DLD1 (cell line): ENCODE data around the gene KLHDC4.
"Not testable (repeated sequence)": the region's sequence is repeated elsewhere in the genome, so short reads cannot be mapped to it uniquely, and the experiment has no call there.

Experiments used
- in situ Hi-C: cut with HindIII; loops from 2 replicates; pipeline ENCODE4 v1.10.0; 2017; ENCODE audit warnings: low sequenced_read_pairs

KLHDC4 gene

DNA sequence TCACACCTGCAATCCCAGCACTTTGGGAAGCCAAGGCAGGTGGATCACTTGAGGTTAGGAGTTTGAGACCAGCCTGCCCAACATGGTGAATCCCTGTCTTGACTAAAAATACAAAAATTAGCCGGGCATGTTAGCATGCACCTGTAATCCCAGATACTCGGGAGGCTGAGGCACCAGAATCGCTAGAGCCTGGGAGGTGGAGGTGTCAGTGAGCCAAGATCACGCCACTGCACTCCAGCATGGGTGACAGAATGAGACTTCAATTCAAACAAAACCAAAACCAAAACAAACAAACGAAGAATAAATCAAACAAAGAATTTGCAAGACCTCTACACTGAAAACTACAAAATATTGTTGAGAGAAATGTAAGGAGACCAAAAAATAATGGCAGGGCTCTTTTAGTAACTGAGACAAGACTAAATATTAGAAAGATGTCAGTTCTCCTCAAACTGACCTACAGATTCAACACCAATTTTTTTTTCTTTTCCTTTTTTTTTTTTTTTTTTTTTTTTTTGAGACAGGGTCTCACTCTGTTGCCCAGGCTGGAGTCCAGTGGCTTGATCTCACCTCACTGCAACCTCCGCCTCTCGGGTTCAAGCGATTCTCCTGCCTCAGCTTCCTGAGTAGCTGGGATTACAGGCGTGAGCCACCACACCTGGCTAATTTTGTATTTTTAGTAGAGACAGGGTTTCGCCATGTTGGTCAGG, 23.1 kb upstream of the KLHDC4 start:
- in situ Hi-C loops, result not testable (repeated sequence)

DNA sequence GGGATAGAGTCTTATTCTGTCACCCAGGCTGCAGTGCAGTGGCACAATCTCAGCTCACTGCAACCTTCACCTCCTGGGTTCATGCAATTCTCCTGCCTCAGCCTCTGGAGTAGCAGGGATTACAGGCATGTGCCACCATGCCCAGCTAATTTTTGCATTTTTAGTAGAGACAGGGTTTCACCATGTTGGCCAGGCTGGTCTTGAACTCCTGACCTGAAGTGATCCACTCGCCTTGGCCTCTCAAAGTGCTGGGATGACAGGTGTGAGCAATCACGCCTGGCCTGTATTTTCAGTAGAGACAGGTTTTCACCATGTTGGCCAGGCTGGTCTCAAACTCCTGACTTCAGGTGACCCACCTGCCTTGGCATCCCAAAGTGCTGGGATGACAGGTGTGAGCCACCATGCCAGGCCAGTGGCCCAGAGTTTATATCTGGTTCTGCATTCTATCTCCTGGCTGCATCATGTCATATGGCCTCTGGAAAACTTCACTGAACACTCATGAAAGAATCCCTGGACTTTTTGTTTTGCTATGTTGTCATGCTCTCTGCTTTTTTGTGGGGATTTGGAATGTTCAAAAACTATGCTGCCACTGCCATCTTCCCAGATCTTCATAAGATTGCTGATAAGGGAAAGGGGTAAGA, 21.8 kb upstream of the KLHDC4 start:
- in situ Hi-C loops, result not testable (repeated sequence)

DNA sequence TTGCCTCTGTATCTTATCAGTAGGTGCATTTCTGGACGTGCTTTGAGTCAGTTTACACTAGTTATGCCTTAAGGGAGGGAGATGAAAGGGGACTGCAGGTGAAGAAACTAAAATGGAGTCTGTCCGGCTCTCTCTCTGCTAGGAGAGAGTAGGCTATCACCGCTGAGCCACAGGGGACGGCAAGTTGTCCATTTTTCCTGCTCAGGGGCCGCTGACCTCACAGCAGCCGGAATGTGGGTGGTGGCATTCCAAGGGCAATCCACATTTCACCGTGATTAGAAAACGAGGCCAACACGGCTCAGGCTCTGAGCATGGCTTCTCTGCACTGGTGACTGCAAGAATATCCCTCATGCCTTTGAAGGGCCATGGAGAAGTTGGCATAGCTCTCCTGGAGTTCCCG, 19.0 kb upstream of the KLHDC4 start:
- in situ Hi-C loops, result no loop called here

DNA sequence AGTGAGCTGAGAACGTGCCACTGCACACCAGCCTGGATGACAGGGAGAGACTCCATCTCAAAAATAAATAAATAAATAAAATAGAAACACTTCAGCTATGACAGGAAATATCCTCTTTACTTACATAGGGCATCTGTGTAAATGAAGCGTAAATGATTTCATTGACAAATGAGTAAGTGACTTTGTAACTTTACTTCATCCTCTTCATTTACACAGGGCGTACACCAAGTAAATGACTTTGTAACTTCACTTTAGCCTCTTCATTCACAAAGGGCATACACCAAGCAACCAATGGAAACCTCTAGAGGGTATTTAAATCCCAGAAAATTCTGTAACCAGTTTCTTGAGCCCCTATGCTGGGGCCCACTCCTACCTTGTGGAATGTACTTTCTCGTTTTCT, 16.2 kb upstream of the KLHDC4 start:
- in situ Hi-C loops, result no loop called here

DNA sequence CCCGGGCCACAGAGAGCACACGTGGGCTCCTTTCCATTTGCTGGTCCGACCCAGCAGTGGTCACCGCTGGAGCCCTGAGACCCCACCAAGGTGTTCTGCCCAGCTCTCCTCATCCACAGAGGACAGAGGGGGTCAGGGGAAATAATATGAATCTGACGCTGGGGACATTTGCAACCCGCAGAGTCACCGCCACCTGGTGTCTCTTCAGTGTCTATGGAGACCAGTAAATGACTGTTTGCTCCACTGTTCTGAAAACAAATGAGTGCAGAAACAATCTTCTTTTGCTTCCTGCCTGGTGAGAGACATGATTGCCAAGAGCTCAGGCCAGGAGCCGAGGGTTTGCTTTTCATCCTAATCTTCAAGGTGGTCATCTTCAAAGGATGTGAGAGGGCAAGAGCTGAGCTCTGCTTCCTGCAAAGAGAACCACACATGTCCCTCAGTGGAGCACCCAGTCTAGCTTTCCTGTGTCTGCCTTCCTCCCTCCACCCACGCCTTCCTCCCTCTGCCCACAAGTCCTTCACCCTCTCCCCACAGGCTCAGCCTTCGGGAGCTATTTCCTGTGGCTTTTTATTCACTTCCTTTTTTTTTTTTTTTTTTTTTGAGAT, 14.7 kb upstream of the KLHDC4 start:
- in situ Hi-C loops, result no loop called here

DNA sequence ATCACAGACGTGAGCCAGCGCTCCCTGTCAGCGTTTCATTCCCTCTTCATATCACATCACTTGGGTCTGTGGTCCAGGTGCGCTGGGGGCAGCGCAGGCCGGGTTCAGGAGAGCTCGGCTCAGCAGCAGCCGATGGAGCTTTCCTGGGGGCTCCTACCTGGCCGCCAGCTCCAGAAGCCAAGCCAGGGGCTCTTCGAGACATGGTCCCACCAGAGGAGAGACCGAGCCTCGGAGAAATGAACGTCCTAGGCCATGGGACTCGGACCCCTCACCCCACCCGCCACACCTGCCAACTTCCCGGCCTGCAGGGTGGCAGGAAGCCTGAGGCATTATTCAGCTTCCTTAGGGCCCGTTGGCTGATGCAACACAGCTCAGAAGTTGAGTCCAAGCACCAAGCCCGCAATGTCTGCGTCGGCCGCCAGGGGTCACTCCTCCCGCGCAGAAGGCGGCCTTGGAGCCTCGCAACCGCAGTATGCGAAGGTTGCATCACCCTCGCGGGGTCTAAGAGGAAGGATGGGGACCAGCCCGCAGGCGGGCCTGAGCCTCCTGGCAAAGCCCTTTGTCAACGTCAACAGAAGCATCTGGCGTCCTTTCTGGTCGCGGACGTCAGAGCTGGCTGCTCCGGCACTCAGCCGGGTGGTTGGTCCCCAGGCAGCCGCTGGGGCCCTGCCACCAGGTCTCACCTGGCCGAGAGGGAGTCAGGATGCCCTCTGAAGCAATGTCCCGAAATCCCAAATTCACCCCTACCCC, 13.2 kb upstream of the KLHDC4 start:
- in situ Hi-C loops, result no loop called here

DNA sequence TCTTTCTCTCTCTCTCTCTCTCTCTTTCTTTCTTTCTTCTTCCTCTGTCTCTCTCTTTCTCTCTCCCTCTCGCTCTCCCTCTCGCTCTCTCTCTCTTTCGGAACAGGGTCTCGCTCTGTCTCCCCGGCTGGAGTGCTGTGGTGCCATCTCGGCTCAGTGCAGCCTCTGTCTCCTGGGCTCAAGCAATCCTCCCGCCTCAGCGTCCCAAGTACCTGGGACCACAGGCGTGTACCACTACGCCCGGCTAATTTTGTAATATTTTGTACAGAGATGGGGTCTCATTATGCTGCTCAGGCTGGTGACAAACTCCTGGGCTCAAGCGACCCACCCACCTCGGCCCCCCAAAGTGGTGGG, 12.7 kb upstream of the KLHDC4 start:
- in situ Hi-C loops, result no loop called here

DNA sequence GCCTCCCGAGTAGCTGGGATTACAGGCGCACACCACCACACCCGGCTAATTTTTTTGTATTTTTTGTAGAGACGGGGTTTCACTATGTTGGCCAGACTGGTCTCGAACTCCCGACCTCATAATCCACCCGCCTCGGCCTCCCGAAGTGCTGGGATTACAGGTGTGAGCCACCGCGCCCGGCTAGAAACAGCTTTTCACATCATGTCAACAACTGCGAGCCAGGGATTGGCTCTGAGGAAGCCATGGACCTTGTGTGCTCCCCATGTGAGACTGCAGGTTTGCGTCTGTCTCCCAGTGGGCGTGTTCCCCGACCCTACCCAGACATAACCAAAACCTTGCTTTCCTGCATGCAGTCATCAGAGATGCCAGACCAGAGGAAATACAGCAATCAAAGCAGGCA, 8.1 kb upstream of the KLHDC4 start:
- in situ Hi-C loops, result not testable (repeated sequence)

DNA sequence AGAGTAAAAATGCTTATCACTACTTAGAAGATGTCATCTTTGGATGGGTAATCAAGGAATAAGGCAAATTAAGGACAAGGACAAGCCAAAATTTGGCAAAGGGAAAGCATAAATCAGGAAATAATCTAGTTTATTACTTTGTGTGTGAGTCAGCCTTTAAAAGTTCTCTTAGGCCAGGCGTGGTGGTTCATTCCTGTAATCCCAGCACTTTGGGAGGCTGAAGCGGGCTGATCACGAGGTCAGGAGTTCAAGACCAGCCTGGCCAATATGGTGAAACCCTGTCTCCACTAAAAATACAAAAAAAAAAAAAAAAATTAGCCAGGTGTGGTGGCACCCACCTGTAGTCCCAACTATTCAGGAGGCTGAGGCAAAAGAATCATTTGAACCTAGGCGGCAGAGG, 1.7 kb upstream of the KLHDC4 start:
- in situ Hi-C loops, result not testable (repeated sequence)

DNA sequence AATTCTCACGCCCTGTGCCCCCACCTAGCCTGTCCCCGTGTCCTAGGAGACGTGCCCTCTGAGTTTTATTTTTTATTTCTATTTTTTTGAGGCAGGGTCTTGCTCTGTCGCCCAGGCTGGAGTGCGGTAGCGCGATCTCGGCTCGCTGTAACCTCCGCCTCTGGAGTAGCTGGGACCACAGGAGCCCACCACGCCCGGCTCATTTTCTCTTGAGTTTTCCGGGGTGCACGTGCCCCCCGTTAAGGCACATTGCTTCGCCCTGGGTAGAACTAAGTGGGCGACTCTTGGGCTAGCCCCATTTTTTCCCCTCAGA, 655 bp upstream of the KLHDC4 start:
- in situ Hi-C loops, result no loop called here

DNA sequence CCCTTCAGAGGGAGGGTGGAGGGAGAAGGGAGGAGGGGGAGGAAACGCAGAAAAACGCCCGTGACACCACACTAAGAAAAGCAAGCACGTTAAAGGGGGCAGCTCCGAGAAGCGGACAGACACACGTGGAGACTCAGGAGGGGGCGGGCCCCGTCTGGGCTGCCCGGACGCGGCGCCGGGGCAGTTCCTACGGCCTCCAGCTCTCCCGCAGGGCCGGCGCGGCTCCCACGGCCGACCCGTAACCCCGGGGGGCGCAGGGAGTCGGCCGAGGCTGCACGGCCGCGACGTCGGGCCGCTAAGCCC, 362 bp downstream of the KLHDC4 start:
- in situ Hi-C loops, result no loop called here

DNA sequence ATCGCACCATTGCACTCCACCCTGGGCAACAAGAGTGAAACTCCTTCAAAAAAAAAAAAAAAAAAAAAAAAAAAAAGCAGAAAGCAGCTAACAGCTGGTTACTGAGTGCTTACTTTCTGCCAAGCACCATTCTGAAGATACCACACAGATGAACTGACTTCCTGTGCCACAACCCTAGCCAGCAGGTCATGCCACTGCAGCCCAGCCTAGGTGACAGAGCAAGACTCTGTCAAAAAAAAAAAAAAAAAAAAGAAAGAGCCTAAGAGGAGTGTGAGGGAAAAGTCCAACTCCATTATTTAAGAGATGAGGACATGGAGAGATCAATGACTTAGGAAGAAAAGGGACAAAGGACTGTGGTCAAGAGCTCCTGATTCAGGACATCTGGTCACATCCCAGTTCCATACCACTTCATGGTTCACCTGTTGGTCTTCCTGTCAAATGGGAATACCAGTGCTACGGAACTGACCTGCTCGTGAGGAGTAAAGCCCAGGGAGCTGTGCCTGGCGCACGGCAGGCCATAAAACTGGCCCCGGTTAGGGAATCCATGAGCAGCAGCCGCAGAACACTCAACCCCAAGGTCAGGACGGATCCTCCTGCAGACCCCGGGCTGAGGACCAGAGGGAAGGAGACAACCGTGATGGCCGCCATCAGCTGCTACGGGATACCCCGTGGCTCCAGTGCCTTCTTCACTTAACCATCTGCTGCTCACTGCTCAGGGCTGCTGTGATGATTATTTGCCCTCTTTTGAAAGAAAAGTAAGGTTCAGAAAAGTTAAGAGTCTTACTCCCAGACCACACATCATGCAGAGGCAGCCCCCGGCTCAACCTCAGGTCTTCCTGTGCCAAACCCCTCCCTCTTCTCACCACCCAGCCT, 950 bp downstream of the KLHDC4 start:
- in situ Hi-C loops, result no loop called here

DNA sequence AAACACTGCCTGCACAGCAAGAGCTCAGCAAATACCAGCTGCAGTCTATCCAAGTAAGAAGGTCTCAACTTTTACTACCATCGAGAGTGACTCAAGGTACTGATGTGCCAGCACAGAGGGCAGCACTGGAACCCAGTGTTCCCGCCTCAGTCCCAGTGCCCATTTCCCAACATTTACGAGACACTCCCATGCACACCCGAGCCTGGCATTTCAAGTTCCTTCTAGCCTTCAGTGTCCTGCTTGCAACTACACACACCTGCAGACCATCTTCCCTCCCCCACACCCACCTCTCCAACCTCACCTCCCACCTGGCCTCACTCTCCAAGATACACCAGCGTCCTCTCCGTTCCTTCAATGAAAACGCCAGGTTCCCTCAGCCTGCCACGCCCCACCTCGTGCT, 3.2 kb downstream of the KLHDC4 start:
- in situ Hi-C loops, result no loop called here

DNA sequence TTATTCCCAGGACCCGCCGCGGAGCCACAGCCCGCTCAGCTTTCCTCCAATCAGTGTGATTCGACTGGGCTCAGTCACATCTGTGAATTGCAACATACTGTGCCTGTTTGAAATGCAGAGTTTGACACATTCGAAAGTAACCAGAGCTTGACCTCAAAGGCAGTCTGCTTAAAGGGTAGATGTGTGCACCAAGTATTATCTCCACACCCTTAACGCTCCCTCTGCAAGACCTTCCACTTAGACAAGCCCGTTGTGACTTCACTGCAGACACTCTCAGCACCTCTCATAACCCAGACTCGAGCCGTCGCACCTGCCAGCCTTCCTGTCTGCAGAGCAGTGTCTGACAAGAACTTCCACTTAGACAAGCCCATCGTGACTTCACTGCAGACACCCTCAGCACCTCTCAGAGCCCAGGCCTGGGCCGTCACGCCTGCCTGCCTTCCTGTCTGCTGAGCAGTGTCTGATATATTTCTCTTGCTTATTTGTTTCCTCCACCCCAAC, 3.7 kb downstream of the KLHDC4 start:
- in situ Hi-C loops, result no loop called here

DNA sequence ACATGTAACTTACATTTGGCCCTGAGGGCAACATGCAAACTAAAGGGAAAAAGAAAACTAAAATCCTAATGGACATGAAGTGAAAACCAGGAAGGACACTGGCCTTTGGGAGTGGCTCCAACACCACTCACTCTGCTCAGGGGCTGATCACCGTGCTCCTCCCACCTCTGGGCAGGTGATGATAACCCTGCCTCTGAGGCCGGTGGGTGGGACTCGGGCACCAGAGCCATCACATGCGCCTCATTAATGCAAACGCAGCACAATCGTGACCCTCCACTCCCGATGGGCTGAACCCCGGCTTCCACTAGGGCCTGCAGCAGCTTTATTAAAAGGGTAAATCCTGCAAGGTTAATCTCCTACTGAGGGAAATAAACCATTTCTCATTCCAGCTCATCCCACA, 4.7 kb downstream of the KLHDC4 start:
- in situ Hi-C loops, result no loop called here

DNA sequence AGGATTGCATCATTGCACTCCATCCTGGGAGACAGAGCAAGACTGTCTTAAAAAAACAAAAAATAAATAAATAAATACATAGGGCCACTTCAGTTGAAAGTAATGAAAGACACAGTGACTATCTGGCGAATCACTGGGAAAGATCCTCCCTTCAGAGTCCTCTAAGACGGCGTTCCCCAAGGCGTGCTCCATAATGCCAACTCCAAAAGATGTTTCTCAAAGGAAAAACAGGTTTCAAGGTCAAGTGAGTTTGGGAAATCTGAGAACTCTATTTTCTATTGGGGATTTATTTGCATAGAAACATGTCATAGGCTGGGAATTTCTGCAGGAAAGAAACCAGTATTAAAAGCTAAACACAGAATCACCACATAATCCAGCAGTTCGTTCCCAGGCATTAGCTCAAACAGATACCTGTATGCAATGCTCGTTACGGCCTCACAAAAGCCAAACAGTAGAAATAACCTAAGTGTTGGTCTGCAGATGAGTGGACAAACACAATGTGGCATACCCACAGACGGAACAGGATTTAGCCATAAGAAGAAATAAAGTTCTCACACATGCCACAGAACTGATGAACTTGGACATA, 7.9 kb downstream of the KLHDC4 start:
- in situ Hi-C loops, result no loop called here

DNA sequence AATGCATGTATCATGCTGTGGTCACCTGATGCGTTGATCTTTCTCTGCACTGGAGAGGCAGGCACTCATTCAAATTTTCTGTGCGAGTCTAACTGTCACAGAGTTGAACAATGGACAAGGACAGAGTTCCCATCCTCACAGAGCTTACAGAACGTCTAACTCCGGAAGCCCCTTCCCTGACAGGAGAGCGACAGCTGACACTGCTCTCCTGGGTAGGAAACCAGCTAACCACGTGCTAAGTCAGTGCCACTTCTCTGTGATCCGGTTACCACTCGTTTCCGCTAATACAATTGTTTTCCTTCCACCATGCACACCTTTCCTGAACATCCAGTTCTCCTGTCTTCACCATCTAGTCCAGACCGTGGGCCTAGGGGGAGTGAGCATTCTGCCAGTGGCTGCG, 11.3 kb downstream of the KLHDC4 start:
- in situ Hi-C loops, result no loop called here

DNA sequence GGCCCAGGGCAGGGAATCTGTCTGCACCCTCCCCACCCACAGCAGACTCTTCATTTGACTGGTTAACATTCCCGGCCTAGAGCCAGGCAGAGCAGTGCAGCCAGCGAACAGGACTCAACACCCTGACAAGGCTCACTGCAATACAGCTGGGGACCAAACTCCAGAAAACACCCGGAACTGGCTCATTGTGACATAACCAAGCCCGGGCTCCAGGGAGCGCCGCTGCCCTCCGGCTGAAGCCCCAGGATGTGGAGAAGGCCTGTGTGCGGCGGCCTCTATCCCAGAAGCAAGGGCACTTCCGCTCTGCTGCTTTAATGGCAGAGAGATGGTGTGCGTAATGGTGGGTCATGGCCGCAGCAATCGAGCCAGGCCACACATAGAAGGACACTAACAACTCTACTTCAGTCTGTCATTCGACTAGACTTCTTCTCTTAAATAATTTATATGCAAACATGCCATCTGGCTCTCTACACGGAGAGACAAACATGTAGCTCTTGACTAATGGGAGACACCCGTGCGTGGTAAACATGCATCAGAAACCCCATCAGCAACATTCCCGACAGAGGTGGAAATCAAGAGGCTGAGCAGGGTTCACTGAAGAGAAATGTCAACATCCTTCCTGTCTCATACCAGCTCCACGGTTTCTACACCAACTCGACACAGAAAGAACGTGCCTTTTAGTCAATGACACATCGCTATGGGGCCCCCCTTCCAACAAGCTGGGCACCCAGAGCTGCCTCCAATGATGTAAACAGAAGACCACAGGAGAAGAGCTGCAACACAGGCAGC, 18.0 kb downstream of the KLHDC4 start:
- in situ Hi-C loops, result no loop called here

DNA sequence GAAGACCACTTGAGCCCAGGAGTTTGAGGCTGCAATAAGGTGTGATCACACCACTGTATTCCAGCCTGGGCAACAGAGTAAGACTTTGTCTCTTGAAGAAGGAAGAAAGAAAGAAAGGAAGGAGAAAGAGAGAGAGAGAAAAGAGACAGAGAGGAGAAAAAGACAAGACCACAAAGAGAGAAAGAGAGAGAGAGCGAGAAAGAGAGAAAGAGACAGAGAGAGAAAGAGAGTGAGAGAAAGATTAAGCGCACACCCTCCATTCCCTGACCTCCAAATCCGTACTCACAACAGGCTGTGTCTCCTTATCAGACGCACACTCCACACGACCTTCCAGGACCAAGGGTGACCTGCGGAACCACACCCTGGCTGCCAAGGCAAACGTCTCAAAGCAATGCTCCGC, 19.6 kb downstream of the KLHDC4 start:
- in situ Hi-C loops, result no loop called here
